C4-2B (cell line): ENCODE data around the gene NEDD4L.
A peak's percentile ranks its signal among the peaks of the same experiment; 100 is the strongest.

ENCODE experiments used
- H3K27ac ChIP-seq: fragments of 450-650 bp; 2 replicates; pipeline ENCODE4 v1.5.1; 2017
- CTCF ChIP-seq: fragments of 450-650 bp; conservative IDR thresholded peaks from 2 replicates; pipeline ENCODE4 v1.5.1; 2017; ENCODE audit warnings: mild to moderate bottlenecking
- ZFX ChIP-seq: fragments of 450-650 bp; IDR thresholded peaks from 2 replicates; pipeline ENCODE4 v1.6.1; 2017

The NEDD4L gene

GRCh38 chr18:58286632-58287352 is 242.8 kb downstream of the NEDD4L start:
- peak overlapping the region; percentile 82; the same call in 1 of the 2 replicates for H3K27ac ChIP-seq
- TF ChIP-seq CTCF = no peak
- no peak for TF ChIP-seq ZFX

GRCh38 chr18:58287353-58288274 is 243.6 kb downstream of the NEDD4L start:
- peak overlapping the region; percentile 82; the same call in 1 of the 2 replicates for H3K27ac ChIP-seq
- TF ChIP-seq ZFX (no peak), CTCF (no peak)

- H3K27ac ChIP-seq = peak overlapping the region; percentile 77
- TF ChIP-seq CTCF = no peak
- no peak for TF ChIP-seq ZFX
Observed at GRCh38 chr18:58288921-58289797, 245.1 kb downstream of the NEDD4L start.

- no peak overlapping the region for H3K27ac ChIP-seq
- TF ChIP-seq ZFX (no peak), CTCF (no peak)
Observed at GRCh38 chr18:58290116-58290695, 246.2 kb downstream of the NEDD4L start.

GRCh38 chr18:58291131-58291530 is 247.1 kb downstream of the NEDD4L start:
- H3K27ac ChIP-seq = peak overlapping the region; percentile 78
- TF ChIP-seq CTCF = no peak
- TF ChIP-seq ZFX = no peak

- H3K27ac ChIP-seq = peak overlapping the region; percentile 78
- TF ChIP-seq CTCF (no peak), ZFX (no peak)
Observed at GRCh38 chr18:58292638-58293037, 248.6 kb downstream of the NEDD4L start.
